ENCODE data around the gene RFX1. TPM values are rescaled to one million over a fixed set of nuclear protein-coding genes. Genes with fewer than 3 reads are reported as not detected.

Gene RFX1
- total RNA-seq, 6 experiments from 2014 or later = 2.5 to 9.3 (median 5.7) TPM

DNA sequence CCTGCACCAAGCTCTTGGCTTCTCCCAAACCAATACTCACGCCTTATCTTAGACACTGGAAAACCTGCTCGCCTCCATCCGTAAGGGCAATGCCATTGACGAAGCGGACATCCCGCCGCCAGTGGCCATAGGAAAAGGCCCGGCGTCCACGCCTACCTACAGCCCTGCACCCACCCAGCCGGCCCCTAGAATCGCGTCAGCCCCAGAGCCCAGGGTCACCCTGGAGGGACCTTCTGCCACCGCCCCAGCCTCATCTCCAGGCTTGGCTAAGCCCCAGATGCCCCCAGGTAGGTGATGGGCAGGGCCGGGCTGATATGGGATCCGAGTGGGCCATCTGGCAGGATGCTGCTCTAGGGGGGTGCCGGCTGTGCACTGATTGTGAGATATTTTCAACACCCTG, 92.8 kb downstream of the RFX1 start:
- Histone ChIP-seq H3K27me3 (no peaks in the 10 kb centered on the region), H3K4me1 (peaks cover 0 to 36% (median 0%) of the 10 kb centered on the region in 4 donors), H3K4me3 (no peak overlapping the region), H3K36me3 (peaks cover 0 to 16% (median 0%) of the 10 kb centered on the region in 4 donors), H3K9me3 (no peaks in the 10 kb centered on the region), H3K27ac (no peak overlapping the region)
- DNase-seq (no peak), ATAC-seq (no peak)
- intact Hi-C loops (cut with DNase I) = no loop called here
- no peak for TF ChIP-seq CTCF (IDR thresholded peaks at IDR 0.05)
- TF ChIP-seq POLR2A (IDR thresholded peaks at IDR 0.05) = no peak
- 100% methylated on average over 1 of the region's 17 CpGs for WGBS (ENCODE audit: insufficient coverage, low coverage, low lambda C conversion rate, missing lambda C conversion rate)

Other genes with a start within 250 kb of the RFX1 start
- gene MRI1, start 241.8 kb downstream of the RFX1 start, total RNA-seq = 10 to 100 TPM; 14.5 to 30.5 (median 24.1) TPM
- 100 to 1,000 TPM in 2 of 6 experiments, 10 to 100 TPM in 4; 30.6 to 227 (median 32.8) TPM for gene C19orf53, start 231.9 kb downstream of the RFX1 start, total RNA-seq
- gene ZSWIM4, start 210.9 kb downstream of the RFX1 start, total RNA-seq = 1 to 10 TPM in 5 of 6 experiments, under 1 TPM in 1; 0.98 to 3.7 (median 1.7) TPM
- not detected for gene NANOS3, start 129.2 kb downstream of the RFX1 start, total RNA-seq
- gene BRME1, start 100.2 kb downstream of the RFX1 start, total RNA-seq = 1 to 10 TPM in 4 of 6 experiments, under 1 TPM in 2; 0.34 to 3.7 (median 1.2) TPM
- gene CC2D1A, start 100.1 kb downstream of the RFX1 start, total RNA-seq = 10 to 100 TPM; 16.5 to 29.8 (median 18.1) TPM
- gene PODNL1, start 67.9 kb downstream of the RFX1 start, total RNA-seq = under 1 TPM in 2 of 6 experiments, not detected in 4; 0.19 to 0.33 TPM
- 1 to 10 TPM; 5.6 to 8.7 (median 7.7) TPM for gene DCAF15, start 53.8 kb downstream of the RFX1 start, total RNA-seq
- not detected for gene RLN3, start 21.8 kb upstream of the RFX1 start, total RNA-seq
- 1 to 10 TPM; 1.1 to 3.0 (median 1.5) TPM for gene IL27RA, start 25.4 kb upstream of the RFX1 start, total RNA-seq
- 10 to 100 TPM in 4 of 6 experiments, 1 to 10 TPM in 2; 5.3 to 33.9 (median 17.0) TPM for gene PALM3, start 55.8 kb upstream of the RFX1 start, total RNA-seq
- 10 to 100 TPM in 1 of 6 experiments, 1 to 10 TPM in 5; 3.6 to 12.0 (median 6.1) TPM for gene MISP3, start 66.5 kb upstream of the RFX1 start, total RNA-seq
- under 1 TPM in 1 of 6 experiments, not detected in 5; 0.27 TPM for gene C19orf67, start 79.5 kb upstream of the RFX1 start, total RNA-seq
- 10 to 100 TPM in 5 of 6 experiments, 1 to 10 TPM in 1; 10.0 to 25.3 (median 15.6) TPM for gene SAMD1, start 84.4 kb upstream of the RFX1 start, total RNA-seq
- 10 to 100 TPM; 54.8 to 87.5 (median 63.1) TPM for gene PRKACA, start 111.4 kb upstream of the RFX1 start, total RNA-seq
- 1 to 10 TPM in 2 of 6 experiments, under 1 TPM in 4; 0.24 to 5.3 (median 0.61) TPM for gene ASF1B, start 130.3 kb upstream of the RFX1 start, total RNA-seq
- 1 to 10 TPM in 3 of 6 experiments, under 1 TPM in 3; 0.46 to 4.6 (median 1.3) TPM for gene ADGRL1, start 199.8 kb upstream of the RFX1 start, total RNA-seq